Testis (tissue), 2 donors: ENCODE data around the gene DAAM2.

ENCODE experiments used
- CTCF ChIP-seq, 3 experiments: fragments of 450-650 bp in 2 of 3; fragments of 200-600 bp in 1 of 3; sonication (generic) in 1 of 3; IDR thresholded peaks; one replicate each; pipeline ENCODE4 v1.5.1; 2016 to 2019; ENCODE audit warnings: antibody characterized with exemption in 3 of 3, mild to moderate bottlenecking in 2 of 3, moderate library complexity in 1 of 3
- POLR2A ChIP-seq: fragments of 450-650 bp; IDR thresholded peaks from one replicate; pipeline ENCODE4 v1.6.1; 2017; ENCODE audit warnings: antibody characterized with exemption, mild to moderate bottlenecking, moderate library complexity

DNA sequence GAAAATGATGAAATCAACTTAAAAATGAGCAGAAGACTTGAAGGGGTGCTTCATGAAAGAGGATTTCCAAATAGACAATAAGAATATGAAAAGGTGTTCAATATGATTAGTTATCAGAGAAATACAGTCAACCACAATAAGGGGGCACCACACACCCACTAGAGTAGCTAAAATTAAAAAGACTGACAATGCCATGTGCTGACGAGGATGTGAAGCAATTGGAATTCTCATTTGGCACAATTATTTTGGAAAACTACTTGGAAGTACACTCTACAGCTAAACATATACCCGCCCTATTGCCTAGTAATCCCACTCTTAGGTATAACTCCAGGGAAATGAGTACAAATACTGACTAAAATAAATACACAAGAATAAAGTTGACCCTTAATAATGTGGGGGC lies 97.1 kb downstream of the DAAM2 start:
- no peak for TF ChIP-seq CTCF (IDR thresholded peaks at IDR 0.05)
- TF ChIP-seq POLR2A = no peak
